ENCODE measurements around the gene RNF144A. TPM values are rescaled to one million over a fixed set of nuclear protein-coding genes. Genes with fewer than 3 reads are reported as not detected.

RNF144A gene
- total and polyA plus RNA-seq, 2 experiments from 2014 or later = 0.60 to 3.5 TPM

- 29 to 33% methylated on average over 10 of the region's 10 CpGs for WGBS, 2 experiments (ENCODE audit: low coverage in 1 of 2, low lambda C conversion rate in 2 of 2, missing lambda C conversion rate in 2 of 2)
- Histone ChIP-seq H3K4me2 (ENCODE audit: unreplicated experiment) (peak within 1 kb of the TSS; percentile 71), H3K9me2 (ENCODE audit: insufficient read depth) (no peaks in the 10 kb centered on the region), H4K20me1 (ENCODE audit: insufficient read depth) (no peaks in the 10 kb centered on the region), H3K4me3 (peak within 1 kb of the TSS; percentile 66), H3K9ac (no peak within 1 kb of the TSS), H3K27me3 (replicated peaks; ENCODE audit: insufficient read depth) (peaks cover 23% of the 10 kb centered on the region), H3K79me2 (ENCODE audit: insufficient read depth) (no peaks in the 10 kb centered on the region), H2AFZ (no peak within 1 kb of the TSS), H3K4me1 (ENCODE audit: insufficient read depth) (no peaks in the 10 kb centered on the region), H3K27ac (no peak within 1 kb of the TSS), H3K9me3 (ENCODE audit: low read depth) (no peaks in the 10 kb centered on the region), H3F3A (ENCODE audit: insufficient read depth) (no peaks in the 10 kb centered on the region), H3K36me3 (ENCODE audit: low read depth) (no peaks in the 10 kb centered on the region)
- in situ Hi-C loops (cut with MboI) = no loop called here
- TF ChIP-seq EZH2 (IDR thresholded peaks at IDR 0.05; ENCODE audit: insufficient read depth, poor library complexity, severe bottlenecking) (no peak), EZH2phosphoT487 (IDR thresholded peaks at IDR 0.05; ENCODE audit: insufficient read depth, low read depth) (no peak)
- DNase-seq = peak; percentile 66
Measured at GRCh38 chr2:6877402-6878304, 39.6 kb upstream of the RNF144A start, which contains the start of gene RSAD2. TSS of gene RSAD2 (plus strand) at chr2:6877777. CDS start at chr2:6877801, 24 bp downstream.

GRCh38 chr2:6878549-6878948, 38.7 kb upstream of the RNF144A start:
- Histone ChIP-seq H3K36me3 (ENCODE audit: low read depth) (no peaks in the 10 kb centered on the region), H3K27me3 (replicated peaks; ENCODE audit: insufficient read depth) (peaks cover 15% of the 10 kb centered on the region), H3K79me2 (ENCODE audit: insufficient read depth) (no peaks in the 10 kb centered on the region), H3K9me3 (ENCODE audit: low read depth) (no peaks in the 10 kb centered on the region), H3K4me1 (ENCODE audit: insufficient read depth) (no peaks in the 10 kb centered on the region), H3K9ac (no peak overlapping the region), H3K4me2 (ENCODE audit: unreplicated experiment) (no peak overlapping the region), H3K27ac (no peak overlapping the region), H3K9me2 (ENCODE audit: insufficient read depth) (no peaks in the 10 kb centered on the region), H2AFZ (no peak overlapping the region), H4K20me1 (ENCODE audit: insufficient read depth) (no peaks in the 10 kb centered on the region), H3K4me3 (no peak overlapping the region), H3F3A (ENCODE audit: insufficient read depth) (no peaks in the 10 kb centered on the region)
- TF ChIP-seq EZH2phosphoT487 (IDR thresholded peaks at IDR 0.05; ENCODE audit: insufficient read depth, low read depth) (no peak), EZH2 (IDR thresholded peaks at IDR 0.05; ENCODE audit: insufficient read depth, poor library complexity, severe bottlenecking) (no peak)
- no peak for DNase-seq
- in situ Hi-C loops (cut with MboI) = no loop called here
- 51 to 54% methylated on average over 4 of the region's 4 CpGs for WGBS, 2 experiments (ENCODE audit: low coverage in 1 of 2, low lambda C conversion rate in 2 of 2, missing lambda C conversion rate in 2 of 2)

- 63 to 68% methylated on average over 2 of the region's 2 CpGs for WGBS, 2 experiments (ENCODE audit: low coverage in 1 of 2, low lambda C conversion rate in 2 of 2, missing lambda C conversion rate in 2 of 2)
- H3K9me2 ChIP-seq (ENCODE audit: insufficient read depth) = no peaks in the 10 kb centered on the region
- no peaks in the 10 kb centered on the region for H3K79me2 ChIP-seq (ENCODE audit: insufficient read depth)
- H3K9me3 ChIP-seq (ENCODE audit: low read depth) = no peaks in the 10 kb centered on the region
- H3K36me3 ChIP-seq (ENCODE audit: low read depth) = no peaks in the 10 kb centered on the region
- H3K27me3 ChIP-seq (replicated peaks; ENCODE audit: insufficient read depth) = peaks cover 14% of the 10 kb centered on the region
- H4K20me1 ChIP-seq (ENCODE audit: insufficient read depth) = no peaks in the 10 kb centered on the region
- TF ChIP-seq EZH2 (IDR thresholded peaks at IDR 0.05; ENCODE audit: insufficient read depth, poor library complexity, severe bottlenecking) = no peak
- TF ChIP-seq EZH2phosphoT487 (IDR thresholded peaks at IDR 0.05; ENCODE audit: insufficient read depth, low read depth) = no peak
- H3K27ac ChIP-seq = no peak overlapping the region
- H3F3A ChIP-seq (ENCODE audit: insufficient read depth) = no peaks in the 10 kb centered on the region
- DNase-seq = no peak
- no peak overlapping the region for H3K9ac ChIP-seq
- H3K4me2 ChIP-seq (ENCODE audit: unreplicated experiment) = no peak overlapping the region
- no peaks in the 10 kb centered on the region for H3K4me1 ChIP-seq (ENCODE audit: insufficient read depth)
- H2AFZ ChIP-seq = no peak overlapping the region
- no peak overlapping the region for H3K4me3 ChIP-seq
- in situ Hi-C loops (cut with MboI) = no loop called here
Measured at GRCh38 chr2:6879011-6879410, 38.2 kb upstream of the RNF144A start.

GRCh38 chr2:6880200-6880733, 36.9 kb upstream of the RNF144A start:
- 29 to 53% methylated on average over 2 of the region's 2 CpGs for WGBS, 2 experiments (ENCODE audit: low coverage in 1 of 2, low lambda C conversion rate in 2 of 2, missing lambda C conversion rate in 2 of 2)
- no peaks in the 10 kb centered on the region for H3K79me2 ChIP-seq (ENCODE audit: insufficient read depth)
- no peaks in the 10 kb centered on the region for H3K36me3 ChIP-seq (ENCODE audit: low read depth)
- H3K27me3 ChIP-seq (replicated peaks; ENCODE audit: insufficient read depth) = peaks cover 14% of the 10 kb centered on the region
- no peaks in the 10 kb centered on the region for H3K4me1 ChIP-seq (ENCODE audit: insufficient read depth)
- H3K9me2 ChIP-seq (ENCODE audit: insufficient read depth) = no peaks in the 10 kb centered on the region
- DNase-seq = no peak
- no peaks in the 10 kb centered on the region for H3K9me3 ChIP-seq (ENCODE audit: low read depth)
- H4K20me1 ChIP-seq (ENCODE audit: insufficient read depth) = no peaks in the 10 kb centered on the region
- no peak overlapping the region for H3K4me3 ChIP-seq
- TF ChIP-seq EZH2 (IDR thresholded peaks at IDR 0.05; ENCODE audit: insufficient read depth, poor library complexity, severe bottlenecking) (no peak), EZH2phosphoT487 (IDR thresholded peaks at IDR 0.05; ENCODE audit: insufficient read depth, low read depth) (no peak)
- no peak overlapping the region for H3K4me2 ChIP-seq (ENCODE audit: unreplicated experiment)
- H3F3A ChIP-seq (ENCODE audit: insufficient read depth) = no peaks in the 10 kb centered on the region
- no peak overlapping the region for H3K9ac ChIP-seq
- H3K27ac ChIP-seq = no peak overlapping the region
- in situ Hi-C loops (cut with MboI) = no loop called here
- H2AFZ ChIP-seq = no peak overlapping the region
